Neural progenitor cell (in vitro differentiated cells): ENCODE measurements around the gene NUP35.

Source experiments
- EZH2phosphoT487 ChIP-seq: fragments of 200-600 bp; sonication (generic); IDR thresholded peaks from 2 replicates; pipeline ENCODE4 v1.6.1; 2017; ENCODE audit warnings: antibody characterized with exemption
- TF ChIP-seq, protein P1 (sequence below): fragments of 200-600 bp; sonication (generic); IDR thresholded peaks from 2 replicates; pipeline ENCODE4 v1.5.1; 2017; ENCODE audit warnings: antibody characterized with exemption, mild to moderate bottlenecking

- TF ChIP-seq EZH2phosphoT487, result no peak
- TF ChIP-seq, protein P1, sequence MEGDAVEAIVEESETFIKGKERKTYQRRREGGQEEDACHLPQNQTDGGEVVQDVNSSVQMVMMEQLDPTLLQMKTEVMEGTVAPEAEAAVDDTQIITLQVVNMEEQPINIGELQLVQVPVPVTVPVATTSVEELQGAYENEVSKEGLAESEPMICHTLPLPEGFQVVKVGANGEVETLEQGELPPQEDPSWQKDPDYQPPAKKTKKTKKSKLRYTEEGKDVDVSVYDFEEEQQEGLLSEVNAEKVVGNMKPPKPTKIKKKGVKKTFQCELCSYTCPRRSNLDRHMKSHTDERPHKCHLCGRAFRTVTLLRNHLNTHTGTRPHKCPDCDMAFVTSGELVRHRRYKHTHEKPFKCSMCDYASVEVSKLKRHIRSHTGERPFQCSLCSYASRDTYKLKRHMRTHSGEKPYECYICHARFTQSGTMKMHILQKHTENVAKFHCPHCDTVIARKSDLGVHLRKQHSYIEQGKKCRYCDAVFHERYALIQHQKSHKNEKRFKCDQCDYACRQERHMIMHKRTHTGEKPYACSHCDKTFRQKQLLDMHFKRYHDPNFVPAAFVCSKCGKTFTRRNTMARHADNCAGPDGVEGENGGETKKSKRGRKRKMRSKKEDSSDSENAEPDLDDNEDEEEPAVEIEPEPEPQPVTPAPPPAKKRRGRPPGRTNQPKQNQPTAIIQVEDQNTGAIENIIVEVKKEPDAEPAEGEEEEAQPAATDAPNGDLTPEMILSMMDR, result no peak
These were observed 25.2 kb downstream of the NUP35 start for GRCh38 chr2:183149489-183149888.
